ENCODE data around the gene AKR1E2. TPM values are rescaled to one million over a fixed set of nuclear protein-coding genes. Genes with fewer than 3 reads are reported as not detected.

AKR1E2 gene
- total and polyA plus RNA-seq, 2 donors from 2014 or later, result 1.8 to 5.8 TPM

GRCh38 chr10:4822208-4822607 lies 3.8 kb upstream of the AKR1E2 start:
- DNase-seq (no peak), FAIRE-seq (no peak)
- intact Hi-C loops (cut with DNase I), result no loop called here
- Histone ChIP-seq H3K9ac (ENCODE audit: low read length in 3 of 3) (no peak overlapping the region), H3K27ac (ENCODE audit: low read depth in 2 of 2, low read length in 2 of 2) (no peak overlapping the region), H3K9me3 (ENCODE audit: control insufficient read depth in 2 of 3, insufficient read depth in 1 of 3, low read length in 3 of 3) (no peaks in the 10 kb centered on the region), H3K36me3 (ENCODE audit: control insufficient read depth in 2 of 3, insufficient read depth in 3 of 3, low read length in 3 of 3) (no peaks in the 10 kb centered on the region), H3K4me1 (ENCODE audit: control insufficient read depth in 2 of 3, insufficient read depth in 2 of 3, low read depth in 1 of 3, low read length in 3 of 3) (no peaks in the 10 kb centered on the region), H3K4me3 (ENCODE audit: low read length in 3 of 3) (no peak overlapping the region), H3K27me3 (ENCODE audit: control insufficient read depth, insufficient read depth, low read length) (no peaks in the 10 kb centered on the region)
- TF ChIP-seq CTCF (IDR thresholded peaks at IDR 0.05; ENCODE audit: borderline replicate concordance, extremely low read depth, insufficient read depth), result no peak

GRCh38 chr10:4824791-4825310 lies 1.2 kb upstream of the AKR1E2 start:
- Histone ChIP-seq H3K9ac (ENCODE audit: low read length in 3 of 3) (no peak overlapping the region), H3K27me3 (ENCODE audit: control insufficient read depth, insufficient read depth, low read length) (no peaks in the 10 kb centered on the region), H3K36me3 (ENCODE audit: control insufficient read depth in 2 of 3, insufficient read depth in 3 of 3, low read length in 3 of 3) (no peaks in the 10 kb centered on the region), H3K4me1 (ENCODE audit: control insufficient read depth in 2 of 3, insufficient read depth in 2 of 3, low read depth in 1 of 3, low read length in 3 of 3) (no peaks in the 10 kb centered on the region), H3K27ac (ENCODE audit: low read depth in 2 of 2, low read length in 2 of 2) (no peak overlapping the region), H3K4me3 (ENCODE audit: low read length in 3 of 3) (no peak overlapping the region), H3K9me3 (ENCODE audit: control insufficient read depth in 2 of 3, insufficient read depth in 1 of 3, low read length in 3 of 3) (no peaks in the 10 kb centered on the region)
- DNase-seq, result no peak
- FAIRE-seq, result no peak
- no peak for TF ChIP-seq CTCF (IDR thresholded peaks at IDR 0.05; ENCODE audit: borderline replicate concordance, extremely low read depth, insufficient read depth)
- intact Hi-C loops (cut with DNase I), result no loop called here

GRCh38 chr10:4825456-4825867 lies 545 bp upstream of the AKR1E2 start:
- FAIRE-seq (no peak), DNase-seq (peak in 2 of 5 donors; percentile 61 to 76)
- Histone ChIP-seq H3K9me3 (ENCODE audit: control insufficient read depth in 2 of 3, insufficient read depth in 1 of 3, low read length in 3 of 3) (no peaks in the 10 kb centered on the region), H3K9ac (ENCODE audit: low read length in 3 of 3) (no peak overlapping the region), H3K27me3 (ENCODE audit: control insufficient read depth, insufficient read depth, low read length) (no peaks in the 10 kb centered on the region), H3K4me3 (ENCODE audit: low read length in 3 of 3) (peak overlapping the region in 1 of 3 donors; percentile 44), H3K36me3 (ENCODE audit: control insufficient read depth in 2 of 3, insufficient read depth in 3 of 3, low read length in 3 of 3) (no peaks in the 10 kb centered on the region), H3K4me1 (ENCODE audit: control insufficient read depth in 2 of 3, insufficient read depth in 2 of 3, low read depth in 1 of 3, low read length in 3 of 3) (no peaks in the 10 kb centered on the region), H3K27ac (ENCODE audit: low read depth in 2 of 2, low read length in 2 of 2) (no peak overlapping the region)
- intact Hi-C loops (cut with DNase I), result no loop called here
- TF ChIP-seq CTCF (IDR thresholded peaks at IDR 0.05; ENCODE audit: borderline replicate concordance, extremely low read depth, insufficient read depth), result no peak
